H1 (cell line): ENCODE results near the gene HTRA1. TPM values are rescaled to one million over a fixed set of nuclear protein-coding genes. Genes with fewer than 3 reads are reported as not detected.

Experiments used
- CTCF ChIA-PET: fragments of 300-600 bp; sonication (Branson Sonifier 250); formaldehyde crosslinking; loops from one replicate; lab custom pipeline; 2021; ENCODE audit not compliant: partially characterized antibody; lab: Charles Lee
- POLR2A ChIA-PET: fragments of 300-600 bp; sonication (Branson Sonifier 250); formaldehyde crosslinking; loops from one replicate; lab custom pipeline; 2021; ENCODE audit warnings: inconsistent platforms; ENCODE audit not compliant: partially characterized antibody; lab: Charles Lee
- DNase-seq, 2 experiments: peaks; one replicate each; pipeline versions ENCODE4 v3.0.0 to v3.0.0-alpha.2; 2010 to 2022; ENCODE audit warnings: low spot score in 2 of 2, low read depth in 1 of 2, mixed read lengths in 1 of 2
- FAIRE-seq: peaks from 2 replicates; lab custom pipeline; 2011; peaks lifted over from hg19 to GRCh38; lab: Jason Lieb, UNC
- H2AFZ ChIP-seq: 2 replicates; pipeline ENCODE4 v1.8.1; 2012; ENCODE audit warnings: low read length, inconsistent platforms
- H2AK5ac ChIP-seq: 2 replicates; pipeline ENCODE4 v1.6.1; 2013; ENCODE audit warnings: low read depth, low read length
- H2BK120ac ChIP-seq: replicated peaks from 2 replicates; pipeline ENCODE3; 2013; ENCODE audit warnings: low read depth, low read length, inconsistent platforms
- H2BK12ac ChIP-seq: 2 replicates; pipeline ENCODE4 v1.6.1; 2013; ENCODE audit warnings: low read depth, low read length
- H2BK15ac ChIP-seq: 2 replicates; pipeline ENCODE4 v1.6.1; 2013; ENCODE audit warnings: low read length
- H2BK20ac ChIP-seq: 2 replicates; pipeline ENCODE4 v1.6.1; 2013; ENCODE audit warnings: low read length
- H2BK5ac ChIP-seq: 2 replicates; pipeline ENCODE4 v1.6.1; 2013; ENCODE audit warnings: low read depth, low read length
- H3K14ac ChIP-seq: 2 replicates; pipeline ENCODE4 v1.6.1; 2013; ENCODE audit warnings: inconsistent platforms; ENCODE audit not compliant: insufficient read length
- H3K18ac ChIP-seq: 2 replicates; pipeline ENCODE4 v1.6.1; 2013; ENCODE audit warnings: low read length; ENCODE audit errors: extremely low read depth
- H3K23ac ChIP-seq: 2 replicates; pipeline ENCODE4 v1.6.1; 2013; ENCODE audit warnings: inconsistent platforms; ENCODE audit not compliant: insufficient read length
- H3K23me2 ChIP-seq: 2 replicates; pipeline ENCODE4 v1.6.1; 2013; ENCODE audit warnings: low read depth, low read length
- H3K27ac ChIP-seq: 2 replicates; pipeline ENCODE4 v1.6.1; 2011; ENCODE audit warnings: low read depth, low read length, inconsistent platforms
- H3K27me3 ChIP-seq, 4 experiments: replicated peaks in 1 of 4; 1 replicate in 1 of 4; 2 replicates in 3 of 4; pipeline versions ENCODE4 v1.6.1 to v1.8.1; 2011 to 2013; ENCODE audit warnings: low read length in 3 of 4, mild to moderate bottlenecking in 3 of 4, inconsistent platforms in 2 of 4, mixed read lengths in 2 of 4, moderate library complexity in 1 of 4; ENCODE audit not compliant: control insufficient read depth in 3 of 4, insufficient read depth in 3 of 4; ENCODE audit errors: extremely low read depth in 1 of 4
- H3K36me3 ChIP-seq, 4 experiments: 2 replicates each; pipeline versions ENCODE4 v1.6.1 to v1.8.1; 2011 to 2013; ENCODE audit warnings: mild to moderate bottlenecking in 4 of 4, low read length in 3 of 4, moderate library complexity in 2 of 4, control low read depth in 1 of 4, inconsistent platforms in 1 of 4; ENCODE audit not compliant: insufficient read depth in 4 of 4, control insufficient read depth in 2 of 4
- H3K4ac ChIP-seq: replicated peaks from 2 replicates; pipeline ENCODE3; 2013; ENCODE audit warnings: low read length, low read depth, mixed read lengths, inconsistent platforms; ENCODE audit not compliant: insufficient read length
- H3K4me1 ChIP-seq, 4 experiments: replicated peaks in 1 of 4; 1 replicate in 1 of 4; 2 replicates in 3 of 4; pipeline versions ENCODE4 v1.6.1 to v1.8.1; 2011 to 2013; ENCODE audit warnings: low read length in 3 of 4, inconsistent platforms in 2 of 4, mixed read lengths in 1 of 4; ENCODE audit not compliant: insufficient read depth in 4 of 4, control insufficient read depth in 3 of 4
- H3K4me2 ChIP-seq, 2 experiments: 2 replicates each; pipeline versions ENCODE4 v1.6.1 to v1.8.1; 2011 to 2013; ENCODE audit warnings: low read depth in 2 of 2, low read length in 2 of 2, control low read depth in 1 of 2, inconsistent platforms in 1 of 2, mild to moderate bottlenecking in 1 of 2; ENCODE audit not compliant: insufficient read depth in 1 of 2
- H3K4me3 ChIP-seq, 4 experiments: fragments of 200-600, 300-600 bp in 1 of 4; sonication (generic), shearing (Covaris generic), sonication (Bioruptor Twin) in 1 of 4; 2 replicates each; pipeline versions ENCODE4 v1.5.1 to v1.8.1; 2011 to 2016; ENCODE audit warnings: low read length in 4 of 4, low read depth in 3 of 4, control low read depth in 2 of 4, inconsistent platforms in 2 of 4, mild to moderate bottlenecking in 2 of 4, mixed read lengths in 1 of 4, moderate library complexity in 1 of 4; ENCODE audit not compliant: insufficient read depth in 2 of 4; ENCODE audit errors: extremely low read depth in 1 of 4
- H3K56ac ChIP-seq: replicated peaks from 2 replicates; pipeline ENCODE3; 2013; ENCODE audit warnings: low read depth, mild to moderate bottlenecking, mixed read lengths, low read length, inconsistent platforms; ENCODE audit not compliant: insufficient read length
- H3K79me1 ChIP-seq: 2 replicates; pipeline ENCODE4 v1.6.1; 2013; ENCODE audit warnings: low read depth, low read length, control low read depth
- H3K79me2 ChIP-seq, 2 experiments: 2 replicates each; pipeline versions ENCODE4 v1.6.1 to v1.8.1; 2012 to 2013; ENCODE audit warnings: low read length in 2 of 2, mild to moderate bottlenecking in 2 of 2, inconsistent platforms in 1 of 2; ENCODE audit not compliant: insufficient read depth in 2 of 2, control insufficient read depth in 1 of 2
- H3K9ac ChIP-seq, 4 experiments: replicated peaks in 1 of 4; 1 replicate in 1 of 4; 2 replicates in 3 of 4; pipeline versions ENCODE4 v1.6.1 to v1.8.1; 2011 to 2013; ENCODE audit warnings: low read depth in 3 of 4, low read length in 3 of 4, control low read depth in 2 of 4, mild to moderate bottlenecking in 2 of 4, moderate library complexity in 2 of 4, inconsistent platforms in 1 of 4; ENCODE audit errors: extremely low read depth in 1 of 4
- H3K9me3 ChIP-seq, 2 experiments: 2 replicates each; pipeline versions ENCODE4 v1.6.1 to v1.8.1; 2012 to 2013; ENCODE audit warnings: mild to moderate bottlenecking in 2 of 2, moderate library complexity in 2 of 2, control low read depth in 1 of 2, inconsistent platforms in 1 of 2, low read depth in 1 of 2, low read length in 1 of 2, mixed read lengths in 1 of 2; ENCODE audit not compliant: insufficient read depth in 2 of 2
- H4K20me1 ChIP-seq, 2 experiments: replicated peaks in 1 of 2; 2 replicates each; pipeline versions ENCODE3 to v1.8.1; 2011 to 2013; ENCODE audit warnings: inconsistent platforms in 2 of 2, low read length in 2 of 2, mild to moderate bottlenecking in 1 of 2; ENCODE audit not compliant: insufficient read depth in 2 of 2, control insufficient read depth in 1 of 2
- H4K5ac ChIP-seq: 2 replicates; pipeline ENCODE4 v1.6.1; 2013; ENCODE audit warnings: low read length, low read depth, mixed read lengths, inconsistent platforms; ENCODE audit not compliant: insufficient read length
- H4K8ac ChIP-seq: 2 replicates; pipeline ENCODE4 v1.8.0; 2013; ENCODE audit warnings: mild to moderate bottlenecking, moderate library complexity, low read length, inconsistent platforms; ENCODE audit not compliant: insufficient read depth; ENCODE audit errors: extremely low read depth
- H4K91ac ChIP-seq: replicated peaks from 2 replicates; pipeline ENCODE3; 2013; ENCODE audit warnings: low read length, mixed read lengths, inconsistent platforms; ENCODE audit not compliant: insufficient read length
- JUND ChIP-seq: IDR thresholded peaks from 2 replicates; pipeline ENCODE4 v1.6.1; 2011; ENCODE audit warnings: mild to moderate bottlenecking, improper control_type of control experiment, low read length
- MAFK ChIP-seq: IDR thresholded peaks from 2 replicates; pipeline ENCODE4 v1.6.1; 2012; ENCODE audit warnings: low read depth, mild to moderate bottlenecking, improper control_type of control experiment, low read length
- POU5F1 ChIP-seq: IDR thresholded peaks from 2 replicates; pipeline ENCODE4 v1.6.1; 2011; ENCODE audit warnings: low read depth, mild to moderate bottlenecking, low read length, moderate library complexity
- RNF2 ChIP-seq: fragments of 200-900, 300-1000 bp; sonication (generic); IDR thresholded peaks from 2 replicates; pipeline ENCODE4 v1.7.1; 2016; ENCODE audit warnings: borderline replicate concordance, low read depth, mild to moderate bottlenecking, antibody characterized with exemption, low read length; ENCODE audit not compliant: poor library complexity, severe bottlenecking; ENCODE audit errors: missing control alignments
- ZNF274 ChIP-seq: IDR thresholded peaks from 2 replicates; pipeline ENCODE4 v1.7.0; 2012; ENCODE audit warnings: low read length, borderline replicate concordance; ENCODE audit errors: extremely low read depth
- WGBS, 2 experiments: shearing (Covaris generic) in 1 of 2; methylation state at CpG; one replicate each; pipeline versions ENCODE4 v1.1.6 to v1.1.7; 2013 to 2015; ENCODE audit warnings: low lambda C conversion rate in 2 of 2, mixed read lengths in 2 of 2, inconsistent platforms in 1 of 2, low coverage in 1 of 2, missing lambda C conversion rate in 1 of 2; ENCODE audit not compliant: insufficient replicate concordance in 2 of 2, insufficient coverage in 1 of 2, insufficient read length in 1 of 2; ENCODE audit errors: extremely low coverage in 1 of 2, missing lambda C conversion rate in 1 of 2; 5-methylcytosine and 5-hydroxymethylcytosine counted together
- polyA plus RNA-seq, 7 experiments: library from polyadenylated mRNA; depleted of rRNA in 3 of 7; stranded (reverse) in 5 of 7; unstranded in 2 of 7; fragments of >200 nt in 5 of 7; fragments of 200-250 nt in 2 of 7; gene quantifications; 1 replicate in 5 of 7; 2 replicates in 1 of 7; 4 replicates in 1 of 7; pipeline versions ENCODE4 v1.2.1 to v1.2.3, GENCODE V29; 2011 to 2013; ENCODE audit warnings: missing spikeins in 2 of 7, mixed read lengths in 2 of 7
- total RNA-seq: library from RNA; stranded (reverse); fragmentation: NEBNext Ultra II Directional; extraction: Animal tissue kit (Norgen Biotek cat#: 25700); gene quantifications from 2 replicates; pipeline ENCODE4 v1.2.1, GENCODE V29; 2021

Gene HTRA1
- total and polyA plus RNA-seq, 2 of the 8 experiments (the other 6 are each of a cell fraction or from before 2014, with no cell fraction given), result 15.8 to 20.1 TPM

GRCh38 chr10:122486406-122487080 lies 25.2 kb downstream of the HTRA1 start:
- no peaks in the 10 kb centered on the region for H3K23me2 ChIP-seq
- H2AK5ac ChIP-seq, result no peak overlapping the region
- H4K8ac ChIP-seq, result no peak overlapping the region
- peak overlapping the region; percentile 72; the same call in 1 of the 2 replicates for H2BK15ac ChIP-seq
- no peak overlapping the region for H3K18ac ChIP-seq
- 0 out of 4 replicates have a peak, but pooled peaks cover 0 to 2% of the 10 kb centered on the region in 2 experiments for H3K9me3 ChIP-seq
- no peak overlapping the region for H4K5ac ChIP-seq
- H3K79me1 ChIP-seq, result no peaks in the 10 kb centered on the region
- no peak overlapping the region for H2AFZ ChIP-seq
- H3K23ac ChIP-seq, result no peak overlapping the region
- H3K14ac ChIP-seq, result no peak overlapping the region
- peak overlapping the region; percentile 17; the same call in 1 of the 2 replicates for H2BK12ac ChIP-seq
- H4K91ac ChIP-seq, result no peak overlapping the region
- no peak overlapping the region for H3K4ac ChIP-seq
- 82% methylated on average over 9 of the region's 9 CpGs; no CpG with 5 or more reads in 1 of the 2 experiments for WGBS, 2 experiments
- H3K79me2 ChIP-seq, result no peaks in the 10 kb centered on the region
- 0 out of 7 replicates have a peak, but pooled peaks cover 0 to 4% (median 0%) of the 10 kb centered on the region in 4 experiments for H3K4me1 ChIP-seq
- H3K4me2 ChIP-seq, result no peak overlapping the region
- no peak overlapping the region for H2BK5ac ChIP-seq
- H2BK20ac ChIP-seq, result no peak overlapping the region
- H3K27ac ChIP-seq, result no peak overlapping the region
- no peak overlapping the region; a peak in 1 of 8 replicates for H3K4me3 ChIP-seq
- FAIRE-seq, result no peak
- no peak for DNase-seq
- no peak overlapping the region for H3K9ac ChIP-seq
- ChIA-PET CTCF (interaction anchor here (0.8 kb wide), 1 partner anchor 219 kb away, joined by 3 read pairs; no protein-coding TSS in a partner anchor), POLR2A (interaction anchor here (0.7 kb wide), 1 partner anchor 12 kb away, joined by 4 read pairs; no protein-coding TSS in a partner anchor)
- peaks cover 0 to 4% of the 10 kb centered on the region in 2 experiments for H4K20me1 ChIP-seq
- TF ChIP-seq POU5F1 (no peak), MAFK (no peak), JUND (no peak), ZNF274 (no peak), RNF2 (no peak)
- H3K36me3 ChIP-seq, result no peaks in the 10 kb centered on the region
- no peak overlapping the region for H2BK120ac ChIP-seq
- no peaks in the 10 kb centered on the region; a peak in 1 of 7 replicates for H3K27me3 ChIP-seq
- no peak overlapping the region for H3K56ac ChIP-seq
